PC-3 (cell line): Measurements from ENCODE around the gene MAN2A2. TPM values are rescaled to one million over a fixed set of nuclear protein-coding genes. Genes with fewer than 3 reads are reported as not detected.
A peak's percentile ranks its signal among the peaks of the same experiment; 100 is the strongest.

Source experiments
- ATAC-seq: fragments of 200-7000 bp; cut with Tn5 transposase; 2 replicates; pipeline ENCODE4 v1.9.1; 2020; ENCODE audit warnings: mild to moderate bottlenecking, moderate library complexity
- BruUV-seq: library from RNA; stranded (reverse); fragments of 400-500 nt; replicated peaks from 2 replicates; lab custom pipeline; 2021; lab: Mats Ljungman, UMichigan
- CTCF ChIA-PET: fragments of 300-600 bp; sonication (Branson Sonifier 250); formaldehyde crosslinking; loops from one replicate; lab custom pipeline; 2022; ENCODE audit warnings: antibody characterized with exemption; lab: Charles Lee
- POLR2A ChIA-PET: fragments of 300-600 bp; sonication (Branson Sonifier 250); formaldehyde crosslinking; loops from one replicate; lab custom pipeline; 2022; ENCODE audit warnings: antibody characterized with exemption; ENCODE audit not compliant: unreplicated experiment; lab: Charles Lee
- DNase-seq: peaks from one replicate; pipeline ENCODE4 v3.0.0-alpha.2; 2015
- H2AFZ ChIP-seq: fragments of 300-600 bp; sonication (generic); 2 replicates; pipeline ENCODE4 v1.6.0; 2016; ENCODE audit warnings: antibody characterized with exemption, low read length
- H3F3A ChIP-seq: fragments of 300-600 bp; sonication (generic); one replicate; pipeline ENCODE4 v1.6.0; 2017; ENCODE audit warnings: antibody characterized with exemption, low read length, control low read depth, mild to moderate bottlenecking; ENCODE audit not compliant: unreplicated experiment
- H3K27ac ChIP-seq: fragments of 300-600 bp; sonication (generic); 2 replicates; pipeline ENCODE4 v1.5.1; 2016; ENCODE audit warnings: mild to moderate bottlenecking, low read length
- H3K27me3 ChIP-seq: fragments of 300-600 bp; sonication (generic); 2 replicates; pipeline ENCODE4 v1.6.1; 2016; ENCODE audit warnings: low read length, mixed read lengths
- H3K36me3 ChIP-seq: fragments of 300-600 bp; sonication (generic); 2 replicates; pipeline ENCODE4 v1.6.1; 2016; ENCODE audit warnings: low read depth, mixed run types, low read length, mixed read lengths
- H3K4me1 ChIP-seq: fragments of 300-600 bp; sonication (generic); 2 replicates; pipeline ENCODE4 v1.5.1; 2016; ENCODE audit warnings: low read length; ENCODE audit not compliant: insufficient read depth
- H3K4me2 ChIP-seq: fragments of 300-600 bp; sonication (generic); 2 replicates; pipeline ENCODE4 v1.6.0; 2016; ENCODE audit warnings: low read length
- H3K4me3 ChIP-seq: fragments of 300-600 bp; sonication (generic); 2 replicates; pipeline ENCODE4 v1.5.1; 2016; ENCODE audit warnings: mild to moderate bottlenecking, low read length, mixed read lengths
- H3K79me2 ChIP-seq: fragments of 300-600 bp; sonication (generic); 2 replicates; pipeline ENCODE4 v1.6.1; 2017; ENCODE audit warnings: low read length, mixed read lengths
- H3K9ac ChIP-seq: fragments of 300-600 bp; sonication (generic); 2 replicates; pipeline ENCODE4 v1.6.0; 2016; ENCODE audit warnings: mild to moderate bottlenecking, low read length
- H3K9me2 ChIP-seq: fragments of 300-600 bp; sonication (generic); replicated peaks from 2 replicates; pipeline ENCODE4 v1.6.1; 2016; ENCODE audit warnings: mixed run types, low read length, mixed read lengths
- H3K9me3 ChIP-seq: fragments of 300-600 bp; sonication (generic); 2 replicates; pipeline ENCODE4 v1.6.1; 2016; ENCODE audit warnings: low read length, mixed read lengths
- H4K20me1 ChIP-seq: fragments of 300-600 bp; sonication (generic); 2 replicates; pipeline ENCODE4 v1.6.1; 2016; ENCODE audit warnings: low read length, mixed read lengths
- EZH2 ChIP-seq: fragments of 300-600 bp; sonication (generic); IDR thresholded peaks from one replicate; pipeline ENCODE4 v1.6.1; 2017; ENCODE audit warnings: antibody characterized with exemption, mild to moderate bottlenecking, low read length; ENCODE audit not compliant: unreplicated experiment
- EZH2phosphoT487 ChIP-seq: fragments of 300-600 bp; sonication (generic); IDR thresholded peaks from 2 replicates; pipeline ENCODE4 v1.6.1; 2018; ENCODE audit warnings: mild to moderate bottlenecking, antibody characterized with exemption, low read length, borderline replicate concordance
- intact Hi-C: fragments of 100-400 bp; cut with micrococcal nuclease; formaldehyde crosslinking; loops from 2 replicates; pipeline ENCODE4 v1.9.0; 2023
- total RNA-seq: library from RNA; depleted of rRNA; stranded (reverse); fragments of >200 nt; gene quantifications from 2 replicates; pipeline ENCODE4 v1.2.3, GENCODE V29; 2014
- TF ChIP-seq, protein P1 (sequence below): fragments of 300-600 bp; sonication (generic); conservative IDR thresholded peaks from 2 replicates; pipeline ENCODE4 v1.5.1; 2017; ENCODE audit warnings: antibody characterized with exemption, low read depth, mild to moderate bottlenecking, low read length

Gene MAN2A2
- total RNA-seq, 1 experiment from 2014 or later = 19.8 TPM

DNA sequence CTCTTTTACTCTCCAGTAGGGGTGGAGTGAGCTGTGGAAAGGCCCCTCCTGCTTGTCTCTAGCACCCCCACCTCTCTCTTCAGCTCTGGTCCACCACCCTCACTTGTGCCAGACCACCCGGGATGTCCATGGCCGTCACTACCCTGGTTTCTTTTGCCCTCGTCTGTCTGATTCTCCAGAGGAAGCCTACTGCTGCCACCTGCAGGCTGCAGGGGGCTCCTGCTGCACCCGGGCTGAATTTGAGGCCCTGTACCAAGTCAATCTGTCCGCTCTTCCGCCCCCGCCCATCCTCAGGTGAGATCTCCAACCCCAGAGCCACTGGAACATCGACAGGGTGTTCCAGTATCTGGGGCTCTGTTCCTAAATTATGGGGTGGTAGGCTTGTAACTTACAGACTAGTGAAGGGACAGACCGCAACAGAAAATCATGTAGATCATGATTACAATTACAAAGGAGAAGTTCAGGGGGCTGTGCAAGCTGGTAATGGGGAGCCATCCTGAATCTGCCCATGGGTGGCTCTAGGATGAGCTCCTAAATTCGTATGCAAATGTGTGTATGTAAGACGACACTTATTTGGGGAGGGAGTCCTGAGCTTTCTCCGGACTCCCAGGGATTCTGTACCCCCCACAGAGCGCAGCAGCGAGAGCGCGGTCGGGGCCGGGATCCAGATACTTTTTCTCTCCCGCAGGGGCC is 31.3 kb downstream of the MAN2A2 start:
- H3K9me2 ChIP-seq = no peaks in the 10 kb centered on the region
- intact Hi-C loops = loop anchor here (5.0 to 10.0 kb wide), 2 partner anchors 58 to 100 kb away; partner anchors contain the start of gene PRC1
- peaks cover 36% of the 10 kb centered on the region for H3K4me1 ChIP-seq
- H3K36me3 ChIP-seq = 0 out of 2 replicates have a peak, but pooled peaks cover 4% of the 10 kb centered on the region
- no peaks in the 10 kb centered on the region for H3F3A ChIP-seq
- H3K79me2 ChIP-seq = peaks cover 23% of the 10 kb centered on the region
- ChIA-PET CTCF (interaction anchor here (0.7 to 2.1 kb wide), 3 partner anchors 15 to 286 kb away, joined by 3 to 9 read pairs (median 7); no protein-coding TSS in a partner anchor), POLR2A (interaction anchor here (0.6 to 1.0 kb wide), 2 partner anchors 32 to 64 kb away, joined by 3 read pairs; no protein-coding TSS in a partner anchor)
- peak overlapping the region; percentile 95 for H3K4me2 ChIP-seq
- H3K9me3 ChIP-seq = no peaks in the 10 kb centered on the region
- 0 out of 2 replicates have a peak overlapping the region, but pooled peaks have one; percentile 6 for H3K9ac ChIP-seq
- no peak for TF ChIP-seq EZH2
- TF ChIP-seq, protein P1, sequence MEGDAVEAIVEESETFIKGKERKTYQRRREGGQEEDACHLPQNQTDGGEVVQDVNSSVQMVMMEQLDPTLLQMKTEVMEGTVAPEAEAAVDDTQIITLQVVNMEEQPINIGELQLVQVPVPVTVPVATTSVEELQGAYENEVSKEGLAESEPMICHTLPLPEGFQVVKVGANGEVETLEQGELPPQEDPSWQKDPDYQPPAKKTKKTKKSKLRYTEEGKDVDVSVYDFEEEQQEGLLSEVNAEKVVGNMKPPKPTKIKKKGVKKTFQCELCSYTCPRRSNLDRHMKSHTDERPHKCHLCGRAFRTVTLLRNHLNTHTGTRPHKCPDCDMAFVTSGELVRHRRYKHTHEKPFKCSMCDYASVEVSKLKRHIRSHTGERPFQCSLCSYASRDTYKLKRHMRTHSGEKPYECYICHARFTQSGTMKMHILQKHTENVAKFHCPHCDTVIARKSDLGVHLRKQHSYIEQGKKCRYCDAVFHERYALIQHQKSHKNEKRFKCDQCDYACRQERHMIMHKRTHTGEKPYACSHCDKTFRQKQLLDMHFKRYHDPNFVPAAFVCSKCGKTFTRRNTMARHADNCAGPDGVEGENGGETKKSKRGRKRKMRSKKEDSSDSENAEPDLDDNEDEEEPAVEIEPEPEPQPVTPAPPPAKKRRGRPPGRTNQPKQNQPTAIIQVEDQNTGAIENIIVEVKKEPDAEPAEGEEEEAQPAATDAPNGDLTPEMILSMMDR = peak; percentile 85
- H3K4me3 ChIP-seq = peak overlapping the region; percentile 87
- DNase-seq (peak; percentile 88), ATAC-seq (peak; percentile 37)
- H4K20me1 ChIP-seq = no peaks in the 10 kb centered on the region
- no peak overlapping the region for H3K27ac ChIP-seq
- peak overlapping the region; percentile 83 for H2AFZ ChIP-seq
- BruUV-seq = no TSS peak
- no peaks in the 10 kb centered on the region for H3K27me3 ChIP-seq

DNA sequence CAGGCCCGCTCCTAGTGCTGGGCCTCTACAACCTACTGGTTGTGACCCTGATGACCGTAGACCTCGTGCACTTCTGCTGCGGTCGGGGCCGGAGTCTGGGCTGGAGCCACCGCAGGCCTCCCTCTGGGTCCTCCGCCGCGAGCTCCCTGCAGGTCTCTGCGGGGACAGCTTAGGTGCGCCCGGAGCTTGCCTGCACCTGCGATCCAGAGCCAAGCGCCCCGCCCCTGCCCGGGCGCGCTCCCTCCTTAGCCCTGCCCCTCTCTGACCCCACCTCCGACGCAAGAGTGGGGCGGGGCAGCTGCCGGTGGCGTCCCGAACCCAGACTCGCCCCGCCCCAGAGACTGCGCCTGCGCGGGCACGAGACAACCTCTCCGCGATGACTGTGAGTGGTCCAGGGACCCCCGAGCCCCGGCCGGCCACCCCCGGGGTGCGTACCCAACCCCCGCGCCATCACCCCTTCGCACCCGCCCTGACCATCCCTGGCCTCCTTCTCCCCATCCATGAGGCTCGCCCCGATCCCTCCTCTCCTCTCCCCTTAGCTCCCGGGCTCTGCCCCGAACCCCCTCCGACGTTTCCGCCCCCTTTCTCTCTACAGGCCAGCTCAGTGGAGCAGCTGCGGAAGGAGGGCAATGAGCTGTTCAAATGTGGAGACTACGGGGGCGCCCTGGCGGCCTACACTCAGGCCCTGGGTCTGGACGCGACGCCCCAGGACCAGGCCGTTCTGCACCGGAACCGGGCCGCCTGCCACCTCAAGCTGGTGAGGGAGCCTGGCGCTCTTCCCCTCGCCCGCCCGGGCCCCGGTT is 32.0 kb downstream of the MAN2A2 start, which contains the start of gene UNC45A:
TSS of gene UNC45A (plus strand) at position 337 of the 803 bp plus-strand sequence. CDS start at position 377, 40 bp downstream.
- Histone ChIP-seq H3F3A (no peaks in the 10 kb centered on the region), H2AFZ (peak within 1 kb of the TSS; percentile 83), H3K4me1 (peaks cover 33% of the 10 kb centered on the region), H3K4me3 (peak within 1 kb of the TSS; percentile 87), H4K20me1 (no peaks in the 10 kb centered on the region), H3K27me3 (no peaks in the 10 kb centered on the region), H3K9me2 (no peaks in the 10 kb centered on the region), H3K9ac (peak within 1 kb of the TSS; percentile 83), H3K36me3 (0 out of 2 replicates have a peak, but pooled peaks cover 11% of the 10 kb centered on the region), H3K27ac (no peak within 1 kb of the TSS), H3K79me2 (peaks cover 23% of the 10 kb centered on the region), H3K4me2 (peak within 1 kb of the TSS; percentile 95), H3K9me3 (no peaks in the 10 kb centered on the region)
- ATAC-seq = peak; percentile 71
- intact Hi-C loops = loop anchor here (5.0 to 10.0 kb wide), 2 partner anchors 57 to 100 kb away; partner anchors contain the start of gene PRC1
- DNase-seq = peak; percentile 94
- TF ChIP-seq EZH2phosphoT487 (no peak), EZH2 (no peak)
- TF ChIP-seq, protein P1 = 0 out of 2 replicates have a peak, but pooled peaks have one; percentile 8
- BruUV-seq = no TSS peak
- ChIA-PET POLR2A (interaction anchor here (0.6 to 1.0 kb wide), 3 partner anchors 33 to 176 kb away, joined by 3 read pairs; no protein-coding TSS in a partner anchor), CTCF (interaction anchor here (0.7 to 2.1 kb wide), 4 partner anchors 14 to 287 kb away, joined by 3 to 9 read pairs (median 5); no protein-coding TSS in a partner anchor)
